Stimulated activated CD8-positive, alpha-beta memory T cell treated with anti-CD3 and anti-CD28 coated beads, Interleukin-4, amount 100 ng/mL, for 48 hours (primary cell): Measurements from ENCODE around the gene LDLR.

Experiments
- DNase-seq: peaks from one replicate; pipeline ENCODE4 v3.0.0-alpha.2; 2020

LDLR gene

DNA sequence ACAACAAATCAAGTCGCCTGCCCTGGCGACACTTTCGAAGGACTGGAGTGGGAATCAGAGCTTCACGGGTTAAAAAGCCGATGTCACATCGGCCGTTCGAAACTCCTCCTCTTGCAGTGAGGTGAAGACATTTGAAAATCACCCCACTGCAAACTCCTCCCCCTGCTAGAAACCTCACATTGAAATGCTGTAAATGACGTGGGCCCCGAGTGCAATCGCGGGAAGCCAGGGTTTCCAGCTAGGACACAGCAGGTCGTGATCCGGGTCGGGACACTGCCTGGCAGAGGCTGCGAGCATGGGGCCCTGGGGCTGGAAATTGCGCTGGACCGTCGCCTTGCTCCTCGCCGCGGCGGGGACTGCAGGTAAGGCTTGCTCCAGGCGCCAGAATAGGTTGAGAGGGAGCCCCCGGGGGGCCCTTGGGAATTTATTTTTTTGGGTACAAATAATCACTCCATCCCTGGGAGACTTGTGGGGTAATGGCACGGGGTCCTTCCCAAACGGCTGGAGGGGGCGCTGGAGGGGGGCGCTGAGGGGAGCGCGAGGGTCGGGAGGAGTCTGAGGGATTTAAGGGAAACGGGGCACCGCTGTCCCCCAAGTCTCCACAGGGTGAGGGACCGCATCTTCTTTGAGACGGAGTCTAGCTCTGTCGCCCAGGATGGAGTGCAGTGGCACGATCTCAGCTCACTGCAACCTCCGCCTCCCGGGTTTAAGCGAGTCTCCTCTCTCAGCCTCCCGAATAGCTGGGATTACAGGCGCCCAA lies at the start of gene LDLR:
LDLR (plus strand) TSS at position 210 of the 760 bp plus-strand sequence; CDS start at position 296, 86 bp downstream.
- DNase-seq = peak; percentile 84

DNA sequence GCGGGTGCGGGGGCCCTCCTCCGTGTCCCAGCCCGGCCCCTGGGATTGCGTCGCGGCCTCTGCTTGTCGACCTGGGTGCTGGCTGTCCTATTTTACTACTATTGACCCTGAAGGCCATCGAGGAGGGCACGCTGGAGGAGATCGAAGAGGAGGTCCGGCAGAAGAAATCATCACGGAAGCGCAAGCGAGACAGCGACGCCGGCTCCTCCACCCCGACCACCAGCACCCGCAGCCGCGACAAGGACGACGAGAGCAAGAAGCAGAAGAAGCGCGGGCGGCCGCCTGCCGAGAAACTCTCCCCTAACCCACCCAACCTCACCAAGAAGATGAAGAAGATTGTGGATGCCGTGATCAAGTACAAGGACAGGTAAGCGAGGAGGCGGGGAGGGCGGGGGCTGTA lies 48.1 kb upstream of the LDLR start:
- no peak for DNase-seq

DNA sequence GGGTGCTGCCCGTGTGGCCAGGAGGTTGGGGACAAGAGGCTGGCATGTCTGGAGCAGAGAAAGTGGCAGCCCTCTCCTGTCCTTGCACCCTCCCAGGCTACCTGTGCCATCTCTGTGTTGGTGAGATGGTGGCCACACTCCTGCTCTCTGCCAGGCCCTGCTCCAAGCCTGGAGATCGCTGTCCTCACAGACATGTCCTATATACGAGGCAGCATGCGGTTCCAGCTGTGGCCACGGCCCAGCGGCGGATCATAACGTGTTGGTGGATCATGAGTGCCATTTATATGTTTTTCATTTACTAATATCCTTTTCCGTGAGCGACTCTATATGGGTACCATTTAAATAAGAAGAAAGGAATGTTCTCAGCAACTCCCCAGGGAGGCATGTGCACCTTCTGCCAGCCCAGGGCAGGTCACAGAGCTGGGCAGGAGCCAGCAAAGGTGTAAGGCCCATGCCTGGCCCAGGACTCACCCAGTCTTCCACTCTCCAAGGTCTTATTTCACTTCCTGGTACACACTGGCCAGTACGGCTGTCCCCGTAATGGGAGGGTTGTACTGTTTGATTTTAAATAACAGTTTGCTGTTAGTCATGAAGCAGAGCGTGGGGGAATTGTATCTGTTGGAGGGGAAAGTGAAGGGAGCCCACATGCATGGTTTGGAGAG lies 47.2 kb upstream of the LDLR start:
- DNase-seq = no peak

DNA sequence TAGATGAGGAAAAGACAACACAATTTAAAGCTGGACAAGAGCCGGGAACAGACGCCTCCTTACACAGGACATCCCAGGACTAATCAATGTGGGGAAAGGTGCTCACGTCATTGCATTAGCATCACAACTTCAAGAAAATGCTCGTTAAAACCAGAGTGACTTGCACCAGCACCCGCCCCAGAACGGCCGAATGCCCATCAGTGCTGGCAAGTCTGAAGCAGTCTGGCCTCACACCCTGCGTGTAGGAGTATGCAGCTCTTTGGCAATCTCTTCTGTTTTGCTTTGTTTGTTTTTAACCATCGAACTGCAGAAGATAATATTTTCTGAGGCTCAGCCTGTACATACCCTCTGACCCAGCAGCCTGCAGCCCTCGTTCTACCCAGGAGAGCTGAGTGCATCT lies 44.8 kb upstream of the LDLR start:
- no peak for DNase-seq

DNA sequence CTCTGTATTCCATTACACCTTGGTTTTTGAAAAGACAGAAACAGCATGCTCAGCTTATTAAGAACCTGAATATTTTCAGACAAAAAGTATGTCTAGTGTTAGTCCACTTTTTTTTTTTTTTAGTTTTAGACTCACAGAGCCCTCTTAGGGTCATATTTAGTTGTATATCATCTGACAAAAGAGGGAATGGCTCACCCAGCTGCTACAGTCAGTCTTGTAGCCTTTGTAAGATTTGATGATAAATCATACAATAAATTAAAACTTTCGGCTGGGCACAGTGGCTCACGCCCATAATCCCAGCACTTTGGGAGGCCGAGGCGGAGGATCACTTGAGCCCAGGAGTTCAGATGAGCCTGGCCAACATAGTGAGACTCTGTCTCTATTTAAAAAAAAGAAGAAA lies 43.7 kb upstream of the LDLR start:
- DNase-seq = no peak

DNA sequence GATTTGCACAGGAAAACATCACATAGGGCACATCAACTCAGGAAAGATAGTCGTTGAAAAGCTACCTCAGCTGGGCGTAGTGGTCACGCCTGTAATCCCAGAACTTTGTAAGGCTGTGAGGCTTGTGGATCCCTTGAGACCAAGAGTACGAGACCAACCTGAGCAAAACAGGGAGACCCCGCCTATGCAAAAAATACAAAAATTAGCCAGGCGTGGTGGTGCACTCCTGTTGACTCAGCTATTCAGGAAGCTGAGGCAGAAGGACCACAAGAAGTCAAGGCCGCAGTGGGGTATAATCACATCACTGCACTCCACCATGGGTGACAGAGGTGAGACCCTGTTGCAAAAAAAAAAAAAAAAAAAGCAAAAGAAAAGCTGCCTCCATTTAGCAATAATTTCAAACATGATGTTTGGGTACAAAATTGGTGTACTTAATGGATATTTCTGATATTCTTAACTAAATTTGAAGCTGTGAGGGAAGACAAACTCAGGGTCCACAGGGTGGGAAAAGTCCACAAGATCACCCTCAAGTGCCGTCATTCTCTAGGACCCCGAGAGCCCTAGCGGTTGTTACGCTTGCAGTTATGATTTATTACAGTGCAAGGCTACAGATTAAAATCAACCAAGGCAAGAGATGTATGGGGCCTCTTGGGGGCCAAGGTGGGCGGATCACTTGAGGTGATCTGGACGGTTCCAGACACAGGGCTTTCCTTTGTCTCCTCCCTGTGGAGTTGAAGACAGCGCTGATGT lies 42.5 kb upstream of the LDLR start:
- DNase-seq = no peak

DNA sequence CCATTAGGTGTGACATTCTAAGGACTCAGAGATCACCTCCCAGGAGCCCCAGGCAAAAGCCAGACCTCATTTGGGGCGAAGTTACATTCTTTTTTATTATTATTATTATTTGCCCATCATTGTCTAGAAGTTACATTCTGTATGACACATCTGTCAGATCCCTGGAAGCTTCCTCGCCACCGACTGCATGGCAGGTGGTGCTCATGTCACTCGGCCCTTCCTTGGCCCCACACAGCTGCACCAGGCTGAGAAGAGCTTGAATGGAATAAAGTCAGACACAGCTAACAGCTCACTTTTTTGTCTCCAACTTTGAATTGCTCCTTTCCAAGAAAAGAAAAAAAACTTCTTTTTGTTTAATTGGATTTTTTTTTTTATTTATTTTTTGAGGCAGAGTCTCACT lies 41.4 kb upstream of the LDLR start:
- DNase-seq = no peak

DNA sequence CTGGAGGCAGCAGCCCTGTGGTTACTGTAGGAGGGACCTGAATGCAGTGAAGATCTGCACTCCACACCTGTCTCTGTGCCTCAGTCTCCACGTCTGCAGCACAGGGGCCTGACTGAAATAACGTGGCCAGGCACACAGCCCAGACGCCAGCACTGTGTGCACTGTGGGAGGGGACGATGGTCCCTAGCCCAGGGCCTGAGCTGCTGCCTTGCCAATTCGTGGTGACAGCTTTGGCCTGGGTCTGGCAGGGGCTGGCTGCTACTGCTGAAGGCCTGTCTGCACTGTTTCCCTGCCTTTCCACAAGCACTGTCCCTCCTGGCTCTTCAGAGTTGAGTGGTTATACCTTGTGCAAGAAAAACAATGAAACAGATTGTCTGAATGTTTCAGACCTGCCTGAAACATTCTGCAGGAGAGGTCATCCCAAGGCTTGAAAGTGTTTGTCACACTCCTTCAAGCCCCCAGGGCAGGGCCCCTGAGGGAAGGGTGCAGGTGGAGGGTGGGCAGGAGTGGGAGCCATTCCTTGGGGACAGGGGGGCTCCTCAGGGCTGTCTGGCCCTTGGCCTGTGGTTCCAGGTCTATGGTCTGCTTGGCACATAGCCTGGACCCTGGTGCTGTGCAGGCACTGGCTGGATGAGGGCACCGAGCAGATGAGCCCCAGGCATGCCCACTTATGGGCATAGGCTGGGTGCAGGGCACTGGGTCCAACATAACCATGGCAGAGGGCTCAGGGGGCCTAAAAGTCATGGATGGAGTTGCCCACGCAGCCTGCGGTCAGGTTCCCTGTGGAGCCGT lies 38.7 kb upstream of the LDLR start:
- DNase-seq = no peak

DNA sequence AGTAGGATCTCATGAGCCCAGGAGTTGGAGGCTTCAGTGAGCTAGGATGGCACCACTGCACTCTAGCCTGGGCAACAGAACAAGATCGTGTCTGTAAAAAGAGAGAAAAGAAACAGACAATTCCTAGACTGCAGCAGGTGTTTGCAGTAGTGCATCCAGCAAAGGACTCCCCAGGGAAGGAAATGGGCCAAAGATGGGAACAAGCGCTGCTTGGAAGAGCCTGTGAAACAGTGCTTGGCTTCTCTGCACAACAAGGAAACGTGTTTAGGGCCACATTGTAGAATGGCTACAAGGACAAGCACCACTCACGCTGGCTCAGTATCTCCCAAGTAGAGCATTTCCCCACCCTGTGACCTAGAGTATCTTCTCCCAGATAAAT lies 35.5 kb upstream of the LDLR start:
- DNase-seq = no peak

DNA sequence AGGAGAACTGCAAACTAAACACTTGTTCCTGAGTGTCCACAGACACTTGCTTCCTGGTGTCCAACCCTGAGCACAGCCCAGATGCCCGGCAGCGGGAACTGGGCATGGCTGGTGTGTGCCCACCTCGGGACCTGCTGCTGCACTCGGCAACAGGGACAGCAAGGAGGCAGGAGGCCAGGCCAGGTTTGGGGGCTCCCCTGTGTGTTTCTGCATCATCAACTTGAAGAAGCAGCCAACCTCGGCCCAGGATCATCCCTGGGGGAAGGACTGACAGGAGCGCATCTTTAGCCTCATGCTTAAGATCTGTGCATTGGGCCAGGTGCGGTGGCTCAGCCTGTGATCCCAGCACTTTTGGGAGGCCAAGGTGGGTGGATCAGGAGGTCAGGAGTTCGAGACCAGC lies 35.1 kb upstream of the LDLR start:
- no peak for DNase-seq

DNA sequence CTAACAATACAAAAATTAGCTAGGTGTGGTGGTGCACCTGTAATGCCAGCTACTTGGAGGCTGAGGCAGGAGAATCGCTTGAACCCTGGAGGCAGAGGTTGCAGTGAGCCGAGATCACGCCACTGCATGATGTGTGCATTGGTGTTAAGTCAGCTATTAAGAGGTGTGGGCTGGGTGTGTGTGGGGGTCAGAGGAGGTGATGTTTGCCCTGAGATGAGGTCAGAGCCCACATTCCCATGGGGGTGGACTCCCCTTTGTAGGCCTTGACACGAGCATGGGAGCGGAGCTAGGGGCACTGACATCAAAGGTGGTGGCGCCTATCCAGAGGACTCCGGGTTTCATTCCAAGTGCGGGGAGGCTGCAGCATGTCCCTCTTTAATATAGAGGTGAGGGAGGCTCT lies 34.6 kb upstream of the LDLR start:
- no peak for DNase-seq

DNA sequence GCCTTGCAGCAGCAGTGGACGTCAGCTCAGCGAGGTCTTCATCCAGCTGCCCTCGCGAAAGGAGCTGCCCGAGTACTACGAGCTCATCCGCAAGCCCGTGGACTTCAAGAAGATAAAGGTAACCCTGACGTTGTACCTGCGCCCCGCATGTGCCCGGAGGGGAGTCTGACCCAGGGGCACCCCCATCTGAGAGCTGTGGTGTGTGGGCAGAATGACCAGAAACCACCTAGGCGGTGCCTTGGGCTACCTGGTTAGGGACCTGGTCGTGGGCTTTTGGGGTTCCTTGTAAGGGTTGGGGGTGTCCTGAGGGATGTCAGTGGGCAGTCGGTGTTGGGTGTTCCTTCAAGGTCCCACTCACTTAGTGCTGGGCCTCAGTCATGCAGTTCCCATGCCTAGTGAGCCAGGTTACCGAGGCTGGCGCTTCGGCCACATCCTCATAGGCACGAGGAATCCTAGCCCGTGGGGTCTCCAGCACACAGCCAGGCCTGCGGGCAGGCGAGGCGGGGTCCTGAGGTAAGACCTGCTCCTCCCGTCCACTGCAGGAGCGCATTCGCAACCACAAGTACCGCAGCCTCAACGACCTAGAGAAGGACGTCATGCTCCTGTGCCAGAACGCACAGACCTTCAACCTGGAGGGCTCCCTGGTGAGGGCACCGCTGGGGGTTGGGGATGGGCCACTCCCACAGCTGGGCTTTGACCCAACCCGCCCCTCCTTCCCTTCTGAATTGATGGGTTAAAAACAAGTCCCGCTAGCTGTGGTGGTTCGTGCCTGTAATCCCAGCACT lies 30.8 kb upstream of the LDLR start:
- DNase-seq = no peak

DNA sequence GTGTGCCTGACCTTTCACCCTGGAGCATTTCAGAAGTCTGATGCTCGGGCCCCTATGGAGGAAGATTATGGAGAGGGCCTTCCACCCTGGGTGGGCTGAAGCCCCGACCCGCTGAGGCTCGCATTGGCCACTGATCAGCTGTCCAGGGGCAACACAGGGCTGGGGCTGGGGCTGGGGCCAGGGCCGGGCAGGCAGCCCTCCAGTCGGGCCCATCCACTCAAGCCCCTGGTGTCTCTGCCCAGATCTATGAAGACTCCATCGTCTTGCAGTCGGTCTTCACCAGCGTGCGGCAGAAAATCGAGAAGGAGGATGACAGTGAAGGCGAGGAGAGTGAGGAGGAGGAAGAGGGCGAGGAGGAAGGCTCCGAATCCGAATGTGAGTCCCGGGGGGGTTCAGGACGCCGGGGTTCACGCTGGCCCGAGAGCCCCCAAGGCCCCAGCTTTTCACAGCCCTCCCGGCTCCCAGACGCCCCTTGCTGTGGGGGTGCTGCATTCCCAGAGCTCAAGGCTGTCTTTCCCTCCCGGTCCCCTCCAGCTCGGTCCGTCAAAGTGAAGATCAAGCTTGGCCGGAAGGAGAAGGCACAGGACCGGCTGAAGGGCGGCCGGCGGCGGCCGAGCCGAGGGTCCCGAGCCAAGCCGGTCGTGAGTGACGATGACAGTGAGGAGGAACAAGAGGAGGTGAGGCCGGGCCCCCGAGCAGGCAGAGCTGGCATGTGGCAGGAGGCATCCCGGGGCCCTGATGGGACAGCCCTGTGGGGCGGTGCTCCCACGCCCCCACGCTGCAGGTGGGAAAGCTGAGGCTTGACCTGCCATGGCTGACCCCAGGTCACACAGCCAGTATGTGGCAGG lies 29.5 kb upstream of the LDLR start:
- no peak for DNase-seq

DNA sequence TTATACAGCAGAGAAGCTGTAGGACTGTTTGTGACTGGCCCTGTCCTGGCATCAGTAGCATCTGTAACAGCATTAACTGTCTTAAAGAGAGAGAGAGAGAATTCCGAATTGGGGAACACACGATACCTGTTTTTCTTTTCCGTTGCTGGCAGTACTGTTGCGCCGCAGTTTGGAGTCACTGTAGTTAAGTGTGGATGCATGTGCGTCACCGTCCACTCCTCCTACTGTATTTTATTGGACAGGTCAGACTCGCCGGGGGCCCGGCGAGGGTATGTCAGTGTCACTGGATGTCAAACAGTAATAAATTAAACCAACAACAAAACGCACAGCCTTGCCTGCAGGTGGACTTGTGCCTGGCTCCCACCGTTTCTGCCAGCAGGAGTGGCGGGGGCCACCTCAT lies 27.3 kb upstream of the LDLR start:
- DNase-seq = no peak

DNA sequence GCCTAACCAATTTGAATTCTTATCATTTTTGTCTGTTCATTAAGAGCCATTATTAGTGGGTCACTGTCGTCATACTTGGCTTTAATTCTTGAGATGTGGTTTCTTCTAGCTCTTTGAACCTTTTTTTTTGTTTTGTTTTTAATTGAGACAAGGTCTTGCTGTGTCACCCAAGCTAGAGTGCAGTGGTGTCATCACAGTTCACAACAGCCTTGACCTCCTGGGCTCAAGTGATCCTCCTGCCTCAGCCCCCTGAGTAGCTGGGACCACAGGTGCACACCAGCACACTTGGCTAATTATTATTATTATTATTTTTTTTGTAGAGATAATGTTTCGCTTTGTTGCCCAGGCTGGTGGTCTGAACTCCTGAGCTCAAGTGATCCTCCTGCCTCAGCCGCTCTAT lies 25.8 kb upstream of the LDLR start:
- DNase-seq = no peak

DNA sequence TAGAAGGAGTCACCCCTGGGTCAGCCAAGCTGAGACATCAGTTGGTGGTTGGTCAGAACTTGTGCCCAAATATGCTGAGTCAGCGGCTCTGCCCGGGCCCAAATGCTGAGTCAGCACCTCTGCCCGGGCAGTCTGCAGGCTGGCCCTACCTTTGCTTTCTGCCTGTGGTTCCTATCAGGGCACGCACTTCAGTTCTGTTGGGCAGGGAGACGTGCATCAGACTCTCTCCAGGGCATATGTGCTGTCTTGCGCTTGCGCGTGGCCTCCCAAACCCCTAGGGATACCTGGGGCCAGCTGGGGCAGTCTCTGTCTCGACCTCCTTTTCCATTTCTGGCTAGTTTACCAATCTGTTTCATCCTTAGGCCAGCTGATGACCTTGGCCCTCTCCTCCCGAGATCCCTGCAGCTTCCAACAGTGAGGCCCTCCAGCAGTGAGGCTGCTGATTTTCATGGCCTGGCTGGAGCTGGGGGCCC lies 24.4 kb upstream of the LDLR start:
- no peak for DNase-seq

DNA sequence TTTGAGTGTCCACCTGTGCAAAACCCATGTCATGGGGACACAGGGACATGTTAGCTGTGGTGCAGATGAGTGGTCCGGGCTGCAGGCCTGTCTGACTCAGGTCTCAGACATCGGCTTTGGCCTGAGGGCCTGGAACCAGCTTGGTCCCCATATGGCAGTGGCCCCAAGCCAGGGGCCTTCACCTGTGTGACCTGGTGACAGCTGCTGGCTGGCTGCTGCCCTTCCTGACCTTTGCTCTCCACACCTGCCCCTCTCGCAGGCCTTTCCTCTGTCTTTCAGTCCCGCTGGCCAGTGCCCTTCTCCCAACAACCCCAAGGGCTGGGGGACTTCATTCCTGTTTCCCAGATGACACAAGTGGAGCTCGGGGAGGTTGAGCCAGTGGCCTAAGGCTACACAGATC lies 22.9 kb upstream of the LDLR start:
- DNase-seq = no peak

DNA sequence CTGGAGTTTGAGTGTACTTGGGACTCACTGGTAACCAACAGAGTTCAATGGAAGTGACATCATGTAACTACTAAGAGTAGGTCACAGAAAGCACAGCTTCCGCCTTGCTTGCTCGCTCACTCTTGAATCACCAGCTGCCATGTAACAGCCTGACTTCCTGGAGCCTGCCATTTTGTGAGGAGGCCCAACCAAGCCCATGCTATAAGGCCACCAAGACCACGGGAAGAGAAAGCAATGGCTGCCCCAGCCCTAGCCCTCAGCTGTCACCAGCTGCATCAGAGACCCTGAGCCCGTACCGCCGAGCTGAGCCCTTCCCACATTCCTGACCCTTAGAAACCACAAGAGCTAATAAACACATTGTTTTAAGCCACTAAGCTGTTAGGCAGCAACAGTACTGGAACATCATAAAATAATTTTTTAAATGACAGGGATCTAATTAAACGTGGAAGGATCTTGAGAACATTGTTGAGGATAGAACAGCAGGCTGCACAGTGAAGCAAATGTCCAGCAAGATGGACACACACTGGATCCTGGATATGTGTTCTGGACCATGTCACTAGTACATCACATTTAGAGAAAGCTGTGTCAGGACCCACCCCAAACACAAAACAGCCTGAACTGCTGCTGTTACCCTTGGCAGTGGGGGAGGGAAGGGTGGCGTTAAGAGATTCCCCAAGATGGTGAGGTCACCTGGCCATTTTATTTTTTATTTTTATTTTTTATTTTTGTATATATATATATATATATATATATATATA lies 21.7 kb upstream of the LDLR start:
- no peak for DNase-seq

DNA sequence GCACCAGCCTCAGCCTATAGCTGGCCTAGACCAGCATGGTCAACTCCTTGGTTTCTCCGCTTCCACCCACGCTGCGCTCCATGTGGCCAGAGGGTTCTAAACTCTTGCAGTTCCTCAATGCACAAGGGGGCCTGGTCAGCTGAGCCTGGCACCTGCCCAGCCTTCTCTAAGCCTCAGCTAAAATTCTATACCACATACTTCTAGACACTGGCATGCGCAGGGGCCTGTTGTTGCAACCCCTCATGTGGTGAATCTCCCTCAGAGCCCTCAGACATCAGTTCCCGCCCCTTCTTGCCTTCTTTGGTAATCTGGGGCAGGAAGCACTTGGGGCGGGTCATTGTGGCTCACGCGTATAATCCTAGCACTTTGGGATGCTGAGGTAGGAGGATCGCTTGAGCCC lies 19.7 kb upstream of the LDLR start:
- DNase-seq = no peak

DNA sequence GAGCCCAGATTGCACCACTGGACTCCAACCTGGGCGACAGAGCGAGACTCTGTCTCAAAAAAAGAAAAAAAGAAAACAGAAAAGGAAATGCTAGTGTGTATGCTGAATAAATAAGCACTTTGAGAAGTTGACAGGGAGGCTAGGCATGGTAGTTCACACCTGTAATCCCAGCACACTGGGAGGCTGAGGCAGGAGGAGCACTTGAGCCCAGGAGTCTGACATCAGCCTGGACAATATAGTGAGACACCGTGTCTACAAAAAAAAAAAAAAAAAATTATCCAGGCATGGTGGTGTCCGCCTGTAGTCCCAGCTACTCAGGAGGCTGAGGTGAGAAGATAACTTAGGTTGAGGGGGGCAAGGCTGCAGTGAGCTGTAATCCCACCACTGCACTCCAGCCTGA lies 19.1 kb upstream of the LDLR start:
- no peak for DNase-seq

DNA sequence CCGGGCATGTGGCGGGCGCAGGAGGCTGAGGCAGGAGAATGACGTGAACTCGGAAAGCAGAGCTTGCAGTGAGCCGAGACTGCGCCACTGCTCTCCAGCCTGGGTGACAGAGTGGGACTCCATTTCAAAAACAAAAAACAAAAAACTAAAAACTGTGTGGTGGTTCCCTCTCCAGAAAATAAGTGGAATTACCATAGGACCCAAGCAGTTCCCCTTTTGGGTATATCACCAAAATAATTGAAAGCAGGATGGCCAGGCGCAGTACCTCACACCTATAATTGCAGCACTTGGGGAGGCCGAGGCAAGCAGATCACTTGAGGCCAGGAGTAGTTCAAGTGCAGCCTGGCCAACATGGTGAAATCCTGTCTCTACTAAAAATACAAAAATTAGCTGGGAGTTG lies 15.7 kb upstream of the LDLR start:
- DNase-seq = no peak
